DMS79 treated with DMSO at 0.1 percent for 48 hours (cell line): ENCODE measurements around the gene ZFHX3.

Experiments
- DNase-seq: peaks from one replicate; lab custom pipeline; 2025; lab: John Stamatoyannopoulos, UW

ZFHX3 gene

DNA sequence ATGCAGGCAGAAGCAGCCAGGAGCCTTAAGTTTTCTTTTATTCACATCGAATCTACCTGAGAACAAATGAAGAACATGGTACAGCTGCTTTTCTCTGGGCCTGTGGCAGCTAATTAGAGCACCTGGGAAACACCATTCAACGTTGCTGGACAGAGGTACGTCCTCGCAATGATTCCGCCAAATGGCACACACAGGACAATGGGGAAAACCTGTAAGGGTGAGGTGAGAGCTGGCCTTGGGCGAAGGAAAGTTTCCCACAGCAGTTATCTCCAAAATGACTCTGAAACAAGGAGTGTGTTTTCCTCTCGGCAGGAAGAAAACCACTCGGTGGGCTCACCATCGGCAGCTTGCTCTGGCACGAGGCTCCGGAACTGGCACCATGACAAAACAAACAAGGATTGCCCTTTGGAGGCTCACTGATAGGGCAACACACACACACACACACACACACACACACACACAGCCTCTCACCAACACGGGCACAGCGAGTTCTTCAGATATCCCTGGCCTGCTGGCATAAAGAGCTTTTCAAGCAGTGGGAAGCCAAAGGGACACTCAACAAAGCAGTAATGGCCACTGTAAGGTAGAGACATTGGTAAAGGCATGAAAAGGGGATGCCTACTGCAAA is 73.7 kb downstream of the ZFHX3 start:
- DNase-seq, result peak; percentile 68

GRCh38 chr16:72972878-72973571 is 74.9 kb downstream of the ZFHX3 start:
- no peak for DNase-seq

DNA sequence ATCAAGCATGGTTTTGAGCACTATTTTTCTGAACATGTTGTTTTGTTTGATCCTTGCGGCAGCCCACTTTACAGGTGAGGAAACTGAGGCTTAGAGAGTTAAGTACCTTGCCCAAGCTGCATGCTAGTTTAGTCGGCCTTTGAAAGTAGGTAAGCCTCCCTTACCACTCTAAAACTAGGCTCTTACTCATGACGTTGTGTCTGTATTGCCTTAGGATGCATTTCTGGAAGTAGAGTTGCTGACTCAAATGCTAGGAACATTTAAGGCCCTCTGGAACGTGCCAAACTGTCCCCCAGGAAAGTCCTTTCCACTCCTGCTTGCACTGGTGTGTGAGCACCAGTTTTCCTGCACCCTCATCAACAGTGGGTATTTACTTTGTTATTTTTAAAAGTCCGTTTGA is 76.6 kb downstream of the ZFHX3 start:
- DNase-seq, result no peak

DNA sequence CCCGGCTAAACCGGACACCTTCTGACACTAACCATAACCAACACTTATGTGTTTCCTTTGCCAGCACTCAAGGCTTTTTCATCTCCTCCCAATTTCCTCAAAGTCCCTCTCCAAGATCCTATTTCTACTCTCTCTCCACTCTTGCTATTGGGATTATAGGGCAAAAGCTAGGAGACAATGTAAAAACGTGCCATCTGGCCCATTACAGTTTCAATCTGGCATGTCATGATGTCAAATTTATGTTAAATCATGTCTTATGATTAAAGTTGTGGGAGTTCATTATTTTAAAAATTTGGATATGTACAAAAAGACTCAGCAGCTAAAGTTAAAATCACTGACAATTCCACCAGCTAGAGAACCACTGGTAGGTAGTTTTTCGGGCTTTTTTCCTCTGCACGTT is 77.3 kb downstream of the ZFHX3 start:
- DNase-seq, result no peak

DNA sequence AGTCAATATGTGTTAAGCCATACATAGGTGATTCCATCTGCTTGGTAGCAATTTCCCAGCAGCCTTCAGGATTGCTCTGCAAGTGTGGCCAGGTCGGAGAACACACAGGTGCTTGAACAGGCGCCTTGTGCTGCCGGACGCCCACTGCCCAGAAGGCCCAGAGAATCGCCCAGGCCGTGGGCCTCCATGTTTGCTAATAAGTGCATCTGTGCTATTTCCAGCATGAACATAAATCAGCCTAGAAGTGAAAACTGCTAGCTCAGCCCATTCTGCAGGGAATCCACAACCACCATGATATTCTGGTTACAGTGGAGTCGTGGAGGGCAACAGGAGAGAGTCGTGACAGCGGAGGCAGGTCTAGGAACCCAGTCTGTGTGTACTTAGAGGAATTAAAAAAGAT is 78.1 kb downstream of the ZFHX3 start:
- no peak for DNase-seq

DNA sequence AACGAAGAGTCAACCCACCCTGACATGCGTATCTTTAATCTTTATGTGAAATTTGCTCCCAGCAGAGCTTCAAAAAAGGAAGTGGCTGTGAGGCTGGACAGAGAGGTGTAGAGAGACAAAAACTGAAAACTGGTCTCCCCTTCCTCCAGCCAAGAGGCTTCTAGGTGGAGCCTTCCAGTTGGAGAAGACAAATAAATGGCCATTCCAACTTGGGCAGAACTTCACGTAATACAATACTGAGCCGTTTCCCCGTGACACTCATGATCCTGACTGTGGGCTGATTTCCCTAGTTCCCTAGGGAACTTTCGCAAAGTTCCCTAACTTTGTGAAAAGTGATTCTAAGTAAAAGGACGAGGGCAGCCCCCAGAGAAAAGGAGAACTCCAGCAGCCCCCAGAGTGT is 78.8 kb downstream of the ZFHX3 start:
- no peak for DNase-seq

- DNase-seq, result no peak
Measured at GRCh38 chr16:72967941-72968340, 80.0 kb downstream of the ZFHX3 start.

DNA sequence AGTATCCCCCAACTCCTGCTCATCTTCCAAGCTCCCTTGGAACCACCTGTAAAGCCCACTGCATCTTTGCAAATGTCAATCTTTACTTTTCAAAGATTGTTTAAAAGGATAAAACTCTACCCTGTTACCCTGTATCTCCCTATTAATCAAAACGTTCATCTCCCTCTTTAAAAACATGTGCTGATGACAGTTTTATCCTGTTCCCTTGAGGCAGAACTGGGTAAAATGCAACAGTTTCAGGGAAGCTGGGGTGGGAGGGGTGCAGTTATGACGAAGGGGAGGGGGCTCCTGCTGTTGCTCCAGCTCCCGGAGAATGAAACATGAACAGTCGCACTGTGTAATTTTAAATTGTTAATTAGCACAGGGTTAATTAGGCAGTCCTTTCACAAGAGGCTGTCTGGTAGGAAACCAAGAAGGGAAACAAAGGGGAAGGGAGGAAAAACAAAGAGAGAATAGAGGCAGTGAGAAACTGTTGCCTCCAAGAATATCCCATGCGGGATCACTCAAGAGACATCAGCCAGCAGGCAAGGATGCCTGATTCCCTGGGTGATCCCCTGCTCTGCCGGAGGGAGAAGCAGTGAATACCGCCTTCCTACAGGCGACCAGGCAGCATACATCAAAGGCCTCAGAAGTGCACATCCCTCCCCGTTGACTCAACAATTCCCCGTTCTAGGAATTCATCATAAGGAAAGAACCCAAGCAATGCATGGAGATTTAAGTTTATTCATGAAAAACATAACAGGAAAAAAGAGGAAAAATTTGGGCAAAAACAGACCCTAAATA is 84.2 kb downstream of the ZFHX3 start:
- DNase-seq, result no peak

GRCh38 chr16:72962347-72962746 is 85.6 kb downstream of the ZFHX3 start:
- no peak for DNase-seq

- DNase-seq, result no peak
Measured at GRCh38 chr16:72961863-72962262, 86.1 kb downstream of the ZFHX3 start.

GRCh38 chr16:72961115-72961832 is 86.7 kb downstream of the ZFHX3 start:
- DNase-seq, result peak; percentile 73

- DNase-seq, result no peak
Measured at GRCh38 chr16:72960101-72960500, 87.8 kb downstream of the ZFHX3 start.

GRCh38 chr16:72959301-72959996 is 88.5 kb downstream of the ZFHX3 start:
- DNase-seq, result no peak

DNA sequence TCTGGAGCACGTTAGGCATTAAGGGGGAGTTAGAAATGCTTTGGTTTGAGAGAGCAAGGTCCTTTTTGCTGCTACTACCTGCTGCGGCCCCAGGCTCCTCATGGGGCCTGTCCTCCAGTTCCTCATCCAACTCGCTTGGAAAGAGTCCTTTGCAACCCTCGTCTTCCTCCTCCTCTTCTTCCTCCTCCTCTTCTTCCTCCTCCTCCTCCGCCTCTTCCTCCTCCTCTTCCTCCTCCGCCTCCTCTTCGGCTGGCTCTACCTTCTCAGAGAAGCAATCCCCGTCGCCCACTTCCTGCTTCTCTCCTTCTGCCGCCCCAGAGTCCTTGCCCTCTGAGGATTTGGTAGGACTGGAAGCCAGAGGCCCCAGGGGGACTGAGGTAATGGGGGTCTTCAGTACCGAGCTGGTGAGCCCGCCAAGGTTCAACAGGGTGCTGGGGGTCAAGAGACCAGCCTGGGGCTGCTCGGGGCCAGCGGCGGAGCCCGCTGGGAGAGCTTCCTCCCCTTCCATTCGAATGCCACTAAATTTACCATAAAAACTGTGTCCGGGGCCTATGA is 89.3 kb downstream of the ZFHX3 start:
- no peak for DNase-seq

DNA sequence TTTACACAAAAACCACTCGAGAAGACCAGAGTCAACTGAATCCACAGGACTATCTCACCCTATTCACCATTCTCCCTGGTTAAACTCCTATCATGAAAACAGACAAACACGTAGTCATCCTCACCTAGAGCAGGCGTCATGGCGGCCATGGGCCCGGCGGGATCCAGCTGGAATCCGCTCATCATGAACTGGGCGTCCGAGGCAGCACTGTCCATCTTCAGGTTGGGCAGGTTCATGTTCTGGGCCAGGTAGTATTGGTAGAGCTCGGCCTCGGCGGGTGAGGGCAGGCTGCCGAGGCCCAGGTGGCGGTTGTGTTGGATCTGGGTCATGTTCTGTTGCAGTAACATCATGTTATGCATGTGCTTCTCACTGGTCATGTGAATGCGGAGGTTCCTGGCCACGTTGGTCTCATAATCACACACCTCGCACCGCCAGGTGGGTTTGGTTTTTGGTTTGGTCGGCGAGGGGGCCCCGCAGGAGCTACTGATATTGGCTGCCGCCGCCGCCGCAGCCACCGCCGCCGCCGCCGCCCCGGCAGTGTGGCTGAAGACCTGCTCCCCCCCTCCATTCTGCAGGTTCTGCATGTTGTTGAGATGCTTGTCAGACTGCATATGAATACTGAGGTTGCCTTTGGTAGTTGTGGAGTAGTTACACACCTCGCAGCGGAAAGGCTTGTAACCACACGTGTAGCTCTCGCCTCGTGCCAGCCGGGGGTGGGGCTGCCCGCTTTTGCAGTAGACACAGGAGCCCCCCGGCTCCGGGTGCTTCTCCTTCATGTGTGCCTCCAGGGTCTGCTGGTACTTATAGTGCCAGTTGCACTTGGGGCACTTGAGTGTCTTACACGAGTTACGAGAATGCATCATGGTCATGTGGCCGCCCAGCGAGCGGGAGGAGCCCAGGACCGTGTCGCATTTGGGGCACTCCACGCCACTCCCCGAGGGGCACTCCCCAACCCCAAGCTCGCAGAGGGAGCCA is 90.3 kb downstream of the ZFHX3 start:
- no peak for DNase-seq

- no peak for DNase-seq
Measured at GRCh38 chr16:72956124-72957064, 91.5 kb downstream of the ZFHX3 start.

GRCh38 chr16:72952811-72953271 is 95.1 kb downstream of the ZFHX3 start:
- DNase-seq, result no peak

GRCh38 chr16:72952404-72952803 is 95.5 kb downstream of the ZFHX3 start:
- no peak for DNase-seq

DNA sequence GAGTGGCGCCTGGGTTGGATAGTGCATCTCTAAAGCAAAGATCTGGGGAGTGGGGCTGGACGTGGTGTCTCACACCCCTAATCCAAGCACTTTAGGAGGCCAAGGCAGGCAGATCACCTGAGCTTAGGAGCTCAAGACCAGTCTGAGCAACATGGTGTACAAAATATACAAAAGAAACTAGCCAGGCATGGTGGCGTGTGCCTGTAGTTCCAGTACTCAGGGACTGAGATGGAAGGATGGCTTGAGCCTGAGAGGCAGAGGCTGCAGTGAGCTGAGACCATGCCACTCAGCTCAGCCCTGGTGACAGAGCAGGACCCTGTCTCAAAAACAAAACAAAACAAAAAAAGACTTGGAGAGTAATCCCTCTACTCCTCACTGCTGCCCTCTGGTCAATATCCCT is 96.0 kb downstream of the ZFHX3 start:
- DNase-seq, result no peak
